T-helper 2 cell treated with Interferon-gamma antibody and Interleukin-4, amounts not matched to agents 5 μg/mL and 100 μg/mL, for 36 hours (primary cell): Measurements from ENCODE around the gene PAPPA.

ENCODE experiments used
- DNase-seq: peaks from one replicate; pipeline ENCODE4 v3.0.0; 2021; ENCODE audit warnings: low spot score
- H3K27ac Mint-ChIP-seq: one replicate; pipeline ENCODE4 v1.8.0; 2021; ENCODE audit warnings: mild to moderate bottlenecking, mixed read lengths
- H3K27me3 Mint-ChIP-seq: one replicate; pipeline ENCODE4 v1.8.0; 2021; ENCODE audit warnings: low read depth, mixed read lengths
- H3K36me3 Mint-ChIP-seq: one replicate; pipeline ENCODE4 v1.8.0; 2021; ENCODE audit warnings: low read depth, mixed read lengths
- H3K4me1 Mint-ChIP-seq: one replicate; pipeline ENCODE4 v1.8.0; 2021; ENCODE audit warnings: low read depth, mixed read lengths
- H3K4me3 Mint-ChIP-seq: one replicate; pipeline ENCODE4 v1.8.0; 2022; ENCODE audit warnings: mild to moderate bottlenecking, moderate library complexity, mixed read lengths
- H3K9me3 Mint-ChIP-seq: one replicate; pipeline ENCODE4 v1.8.0; 2021; ENCODE audit warnings: mixed read lengths

PAPPA gene

GRCh38 chr9:116181853-116182610, 28.4 kb downstream of the PAPPA start:
- DNase-seq = no peak
- no peaks in the 10 kb centered on the region for H3K27me3 Mint-ChIP-seq
- H3K36me3 Mint-ChIP-seq = no peaks in the 10 kb centered on the region
- no peak overlapping the region for H3K27ac Mint-ChIP-seq
- no peaks in the 10 kb centered on the region for H3K9me3 Mint-ChIP-seq
- H3K4me1 Mint-ChIP-seq = no peaks in the 10 kb centered on the region
- H3K4me3 Mint-ChIP-seq = no peak overlapping the region

GRCh38 chr9:116182876-116183275, 29.3 kb downstream of the PAPPA start:
- Mint-ChIP-seq H3K27ac (no peak overlapping the region), H3K9me3 (no peaks in the 10 kb centered on the region), H3K4me3 (no peak overlapping the region), H3K27me3 (no peaks in the 10 kb centered on the region), H3K4me1 (no peaks in the 10 kb centered on the region), H3K36me3 (no peaks in the 10 kb centered on the region)
- DNase-seq = no peak

- H3K9me3 Mint-ChIP-seq = no peaks in the 10 kb centered on the region
- H3K27me3 Mint-ChIP-seq = no peaks in the 10 kb centered on the region
- H3K4me3 Mint-ChIP-seq = no peak overlapping the region
These were observed 34.1 kb downstream of the PAPPA start for GRCh38 chr9:116187570-116188170.

GRCh38 chr9:116189683-116190082, 36.1 kb downstream of the PAPPA start:
- no peak overlapping the region for H3K4me3 Mint-ChIP-seq
- H3K27me3 Mint-ChIP-seq = no peaks in the 10 kb centered on the region
- H3K27ac Mint-ChIP-seq = no peak overlapping the region
- no peaks in the 10 kb centered on the region for H3K4me1 Mint-ChIP-seq
- H3K36me3 Mint-ChIP-seq = no peaks in the 10 kb centered on the region
- H3K9me3 Mint-ChIP-seq = no peaks in the 10 kb centered on the region
- DNase-seq = no peak

More at GRCh38 chr9:116187570-116188170, 34.1 kb downstream of the PAPPA start:
- no peaks in the 10 kb centered on the region for H3K36me3 Mint-ChIP-seq
- no peak for DNase-seq
- no peak overlapping the region for H3K27ac Mint-ChIP-seq
- H3K4me1 Mint-ChIP-seq = no peaks in the 10 kb centered on the region

- no peaks in the 10 kb centered on the region for H3K27me3 Mint-ChIP-seq
These were observed 37.2 kb downstream of the PAPPA start for GRCh38 chr9:116190637-116191396.

GRCh38 chr9:116191576-116192415, 38.2 kb downstream of the PAPPA start:
- Mint-ChIP-seq H3K4me3 (no peak overlapping the region), H3K36me3 (no peaks in the 10 kb centered on the region), H3K27ac (no peak overlapping the region), H3K4me1 (no peaks in the 10 kb centered on the region), H3K27me3 (no peaks in the 10 kb centered on the region), H3K9me3 (no peaks in the 10 kb centered on the region)
- no peak for DNase-seq

More at GRCh38 chr9:116190637-116191396, 37.2 kb downstream of the PAPPA start:
- Mint-ChIP-seq H3K36me3 (no peaks in the 10 kb centered on the region), H3K4me3 (no peak overlapping the region), H3K4me1 (no peaks in the 10 kb centered on the region), H3K9me3 (no peaks in the 10 kb centered on the region), H3K27ac (no peak overlapping the region)
- DNase-seq = no peak

GRCh38 chr9:116193636-116194035, 40.0 kb downstream of the PAPPA start:
- Mint-ChIP-seq H3K36me3 (no peaks in the 10 kb centered on the region), H3K4me1 (no peaks in the 10 kb centered on the region), H3K27me3 (no peaks in the 10 kb centered on the region), H3K27ac (no peak overlapping the region), H3K4me3 (no peak overlapping the region), H3K9me3 (no peaks in the 10 kb centered on the region)
- DNase-seq = no peak

GRCh38 chr9:116196806-116197205, 43.2 kb downstream of the PAPPA start:
- Mint-ChIP-seq H3K27me3 (no peaks in the 10 kb centered on the region), H3K27ac (no peak overlapping the region), H3K9me3 (no peaks in the 10 kb centered on the region), H3K36me3 (no peaks in the 10 kb centered on the region), H3K4me3 (no peak overlapping the region), H3K4me1 (no peaks in the 10 kb centered on the region)
- no peak for DNase-seq

GRCh38 chr9:116198344-116198743, 44.8 kb downstream of the PAPPA start:
- no peak for DNase-seq
- Mint-ChIP-seq H3K9me3 (no peaks in the 10 kb centered on the region), H3K27ac (no peak overlapping the region), H3K36me3 (no peaks in the 10 kb centered on the region), H3K27me3 (no peaks in the 10 kb centered on the region), H3K4me1 (no peaks in the 10 kb centered on the region), H3K4me3 (no peak overlapping the region)

- H3K36me3 Mint-ChIP-seq = no peaks in the 10 kb centered on the region
- no peaks in the 10 kb centered on the region for H3K27me3 Mint-ChIP-seq
- no peak overlapping the region for H3K4me3 Mint-ChIP-seq
- no peaks in the 10 kb centered on the region for H3K4me1 Mint-ChIP-seq
- DNase-seq = no peak
- H3K9me3 Mint-ChIP-seq = no peaks in the 10 kb centered on the region
- H3K27ac Mint-ChIP-seq = no peak overlapping the region
These were observed 48.8 kb downstream of the PAPPA start for GRCh38 chr9:116202219-116202912.

GRCh38 chr9:116204252-116204882, 50.8 kb downstream of the PAPPA start:
- no peaks in the 10 kb centered on the region for H3K4me1 Mint-ChIP-seq
- no peak overlapping the region for H3K4me3 Mint-ChIP-seq
- H3K9me3 Mint-ChIP-seq = no peaks in the 10 kb centered on the region
- no peaks in the 10 kb centered on the region for H3K36me3 Mint-ChIP-seq
- DNase-seq = no peak
- H3K27ac Mint-ChIP-seq = no peak overlapping the region
- H3K27me3 Mint-ChIP-seq = no peaks in the 10 kb centered on the region

- Mint-ChIP-seq H3K27ac (no peak overlapping the region), H3K9me3 (no peaks in the 10 kb centered on the region), H3K4me3 (no peak overlapping the region), H3K4me1 (no peaks in the 10 kb centered on the region), H3K36me3 (no peaks in the 10 kb centered on the region), H3K27me3 (no peaks in the 10 kb centered on the region)
- no peak for DNase-seq
These were observed 54.0 kb downstream of the PAPPA start for GRCh38 chr9:116207371-116208111.
